NCI-H1105 (cell line): ENCODE data around the gene SIDT2.
"Not testable (repeated sequence)": the region's sequence is repeated elsewhere in the genome, so short reads cannot be mapped to it uniquely, and the experiment has no call there.

Experiments used
- DNase-seq: peaks from one replicate; lab custom pipeline; 2025; lab: John Stamatoyannopoulos, UW

The SIDT2 gene

DNA sequence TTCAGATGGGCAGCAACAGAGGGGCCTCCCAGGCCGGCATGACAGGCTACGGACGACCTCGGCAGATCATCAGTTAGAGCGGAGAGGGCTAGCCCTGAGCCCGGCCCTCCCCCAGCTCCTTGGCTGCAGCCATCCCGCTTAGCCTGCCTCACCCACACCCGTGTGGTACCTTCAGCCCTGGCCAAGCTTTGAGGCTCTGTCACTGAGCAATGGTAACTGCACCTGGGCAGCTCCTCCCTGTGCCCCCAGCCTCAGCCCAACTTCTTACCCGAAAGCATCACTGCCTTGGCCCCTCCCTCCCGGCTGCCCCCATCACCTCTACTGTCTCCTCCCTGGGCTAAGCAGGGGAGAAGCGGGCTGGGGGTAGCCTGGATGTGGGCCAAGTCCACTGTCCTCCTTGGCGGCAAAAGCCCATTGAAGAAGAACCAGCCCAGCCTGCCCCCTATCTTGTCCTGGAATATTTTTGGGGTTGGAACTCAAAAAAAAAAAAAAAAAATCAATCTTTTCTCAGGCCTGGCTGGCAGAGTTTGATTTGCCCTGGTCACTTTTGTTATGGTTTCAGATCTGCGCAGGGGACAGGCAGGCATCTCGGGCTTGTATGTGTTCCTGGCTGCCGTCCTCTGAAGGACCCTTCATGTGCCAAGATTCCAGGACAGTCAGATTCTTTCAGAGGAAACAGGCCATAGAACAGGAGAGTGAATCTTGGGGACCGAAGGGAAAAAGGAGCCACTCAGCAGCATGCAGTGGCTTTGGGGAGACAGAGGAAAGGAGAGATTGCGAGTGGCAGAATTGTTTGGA lies 25.9 kb downstream of the SIDT2 start:
- no peak for DNase-seq

- no peak for DNase-seq
Measured at GRCh38 chr11:117205211-117205818, 26.8 kb downstream of the SIDT2 start.

- not testable (repeated sequence) for DNase-seq
Measured at GRCh38 chr11:117206111-117206510, 27.6 kb downstream of the SIDT2 start.

DNA sequence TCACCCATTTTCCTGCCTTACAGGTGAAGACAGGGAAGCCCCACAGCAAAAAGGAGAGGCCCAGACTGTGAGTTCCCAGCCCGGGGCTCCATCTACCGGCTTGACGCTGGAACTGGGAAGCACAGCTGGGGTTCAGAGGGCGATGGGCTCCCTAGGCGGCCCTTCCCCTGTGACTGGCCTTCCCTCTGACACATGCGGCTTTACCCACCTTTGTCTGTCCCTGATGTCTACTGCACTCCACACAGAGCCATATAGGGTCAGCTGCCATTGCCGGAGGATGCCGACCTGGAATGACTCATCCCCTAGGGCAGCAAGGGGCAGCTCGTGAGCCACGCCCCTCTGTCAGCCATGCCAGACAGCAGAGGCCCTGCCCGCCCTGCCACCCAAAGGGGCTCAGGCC lies 28.3 kb downstream of the SIDT2 start:
- DNase-seq, result not testable (repeated sequence)

DNA sequence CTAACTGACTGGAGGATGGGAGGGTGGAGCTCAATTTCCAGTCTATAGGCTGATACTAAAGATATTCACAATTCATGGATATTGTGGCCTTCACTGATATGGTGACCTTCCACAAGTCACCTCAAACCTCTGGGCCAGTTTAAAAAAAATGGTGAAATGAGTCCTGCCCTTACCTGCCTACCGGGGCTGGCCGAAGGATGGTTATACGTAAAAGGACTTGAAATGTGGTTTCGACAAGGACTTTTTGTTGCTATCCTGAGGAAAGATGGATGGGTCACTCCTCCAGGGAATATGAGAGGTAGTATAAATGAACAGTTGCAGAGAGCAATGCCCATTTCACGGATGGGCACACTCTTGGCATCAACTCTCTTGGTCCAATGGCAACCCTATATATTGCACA lies 28.9 kb downstream of the SIDT2 start:
- DNase-seq, result not testable (repeated sequence)

- DNase-seq, result not testable (repeated sequence)
Measured at GRCh38 chr11:117208710-117209109, 30.2 kb downstream of the SIDT2 start.

GRCh38 chr11:117209351-117210125 lies 31.0 kb downstream of the SIDT2 start:
- not testable (repeated sequence) for DNase-seq

DNA sequence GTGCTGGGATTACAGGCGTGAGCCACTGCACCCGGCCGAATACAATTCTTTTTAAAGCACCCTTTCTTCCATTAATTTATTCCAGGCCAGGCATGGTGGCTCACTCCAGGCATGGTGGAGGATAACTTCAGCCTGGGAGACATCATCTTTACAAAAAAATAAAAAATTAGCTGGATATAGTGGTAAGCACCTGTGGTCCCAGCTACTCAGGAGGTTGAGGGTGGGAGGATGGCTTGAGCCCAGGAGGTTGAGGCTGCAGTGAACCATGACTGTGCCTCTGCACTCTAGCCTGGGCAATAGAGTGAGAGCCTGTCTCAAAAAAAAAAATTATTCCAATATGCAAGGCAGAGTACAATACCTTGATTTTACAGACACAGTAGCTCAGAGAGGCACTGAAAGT lies 32.1 kb downstream of the SIDT2 start:
- no peak for DNase-seq

GRCh38 chr11:117212697-117213355 lies 34.3 kb downstream of the SIDT2 start:
- no peak for DNase-seq

DNA sequence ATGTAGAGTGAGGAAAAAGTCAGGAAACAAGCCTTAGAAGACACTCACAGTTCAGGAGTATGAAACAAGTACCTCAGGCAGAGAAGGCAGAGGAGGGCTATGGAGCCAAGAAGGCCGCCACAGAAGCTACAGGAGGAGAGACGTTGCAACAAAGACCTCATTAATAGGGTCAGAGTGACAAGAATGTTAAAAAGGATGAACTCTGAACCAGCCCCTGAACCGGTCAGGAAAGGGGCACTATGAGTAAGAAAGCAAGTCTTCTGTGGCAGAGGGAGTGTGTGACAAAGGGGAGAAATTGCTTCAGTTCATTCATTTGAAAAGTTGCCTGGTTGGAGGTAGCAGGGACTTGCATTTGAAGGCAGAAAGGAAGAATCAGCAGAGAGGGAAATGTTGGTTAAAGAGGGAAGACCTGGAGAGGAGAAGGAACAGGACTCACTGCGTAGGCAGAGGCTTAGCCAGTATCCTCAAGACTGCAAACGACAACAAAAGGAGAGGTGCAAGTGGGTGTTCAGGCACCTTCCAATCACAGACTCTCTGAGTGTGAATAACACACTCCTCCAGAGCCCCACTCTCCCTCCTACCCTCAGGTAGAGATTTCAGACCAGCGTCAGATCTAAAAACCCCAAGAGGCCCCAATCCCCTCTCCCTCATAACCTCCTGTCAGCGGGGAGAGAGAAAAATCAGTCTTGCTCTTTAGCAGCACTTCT lies 36.0 kb downstream of the SIDT2 start:
- no peak for DNase-seq

- DNase-seq, result no peak
Measured at GRCh38 chr11:117217141-117218084, 38.9 kb downstream of the SIDT2 start.

DNA sequence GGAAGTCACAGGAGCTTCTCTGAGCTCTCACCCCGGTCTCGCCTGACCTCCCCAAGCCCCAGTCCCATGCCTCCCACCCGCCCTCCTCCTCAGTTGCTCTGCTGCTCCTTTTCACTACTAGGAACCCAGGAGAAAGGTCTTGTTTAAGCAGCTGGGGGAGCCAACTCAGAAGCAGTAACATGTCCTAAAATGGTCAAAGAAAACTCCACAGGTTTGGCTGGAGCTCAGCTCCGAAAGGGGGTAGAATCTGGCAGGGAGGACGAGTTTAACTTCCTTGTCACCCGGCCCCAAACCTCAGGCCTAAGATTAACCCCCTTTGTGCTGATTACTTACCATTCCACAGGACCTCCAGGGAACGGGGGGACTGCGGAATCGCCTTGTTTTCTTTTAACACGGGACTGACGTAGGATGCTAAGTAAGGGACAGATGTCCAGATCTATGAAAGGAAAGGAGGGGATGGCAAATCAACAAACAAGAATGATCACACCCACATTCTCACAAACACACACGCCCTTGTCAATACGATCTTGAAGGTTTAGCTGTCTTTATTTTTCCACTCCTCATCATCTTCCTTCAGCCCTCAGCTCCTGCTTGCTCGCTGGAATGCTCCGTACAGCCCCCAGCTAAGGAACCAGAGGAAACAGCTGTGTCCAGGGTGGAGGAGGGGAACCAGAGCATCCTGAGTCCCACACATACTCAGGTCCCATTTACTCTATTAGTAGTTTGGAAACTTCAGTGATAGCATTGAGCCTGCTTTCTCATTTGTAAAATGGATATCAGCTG lies 39.8 kb downstream of the SIDT2 start:
- no peak for DNase-seq

- no peak for DNase-seq
Measured at GRCh38 chr11:117219001-117219400, 40.5 kb downstream of the SIDT2 start.

GRCh38 chr11:117219455-117219854 lies 40.9 kb downstream of the SIDT2 start:
- no peak for DNase-seq

DNA sequence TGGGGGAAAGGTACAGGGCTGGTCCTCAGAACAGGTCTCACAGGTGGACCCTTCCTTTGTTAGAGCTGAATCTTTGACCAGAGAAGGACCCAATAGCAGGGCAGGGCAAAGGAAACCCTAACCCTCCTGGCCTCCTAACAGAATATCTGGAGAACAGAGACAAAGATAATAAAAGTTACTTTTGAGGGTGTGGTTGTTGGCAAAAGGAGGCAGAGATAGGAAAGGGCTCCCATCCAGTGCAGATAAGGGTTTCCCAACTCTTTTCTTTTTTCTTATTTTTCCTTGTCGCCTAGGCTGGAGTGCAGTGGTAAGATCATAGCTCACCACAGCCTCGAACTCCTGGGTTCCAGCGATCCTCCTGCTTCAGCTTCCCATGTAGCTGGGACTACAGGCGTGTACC lies 41.5 kb downstream of the SIDT2 start:
- no peak for DNase-seq

DNA sequence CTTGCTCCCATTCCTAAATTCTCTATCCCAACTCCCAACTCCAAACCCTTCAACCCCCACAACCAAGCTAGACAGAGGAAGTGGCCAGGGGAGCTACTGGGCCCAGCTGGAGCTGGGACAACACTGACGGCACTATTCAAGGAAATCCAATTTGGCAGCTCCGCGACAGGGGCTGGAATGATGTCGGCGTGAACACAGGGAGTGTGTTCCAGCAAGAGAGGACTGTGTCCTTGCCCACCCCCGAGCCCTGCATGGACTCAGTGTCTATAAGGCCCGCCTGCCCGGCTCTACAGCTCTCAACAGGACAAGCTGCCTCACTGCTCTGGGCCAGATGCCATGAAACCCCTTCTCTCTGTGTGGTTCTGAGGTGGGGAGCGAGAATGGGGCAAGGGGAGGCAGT lies 42.0 kb downstream of the SIDT2 start:
- no peak for DNase-seq

GRCh38 chr11:117220999-117221774 lies 42.6 kb downstream of the SIDT2 start:
- DNase-seq, result peak; percentile 9

DNA sequence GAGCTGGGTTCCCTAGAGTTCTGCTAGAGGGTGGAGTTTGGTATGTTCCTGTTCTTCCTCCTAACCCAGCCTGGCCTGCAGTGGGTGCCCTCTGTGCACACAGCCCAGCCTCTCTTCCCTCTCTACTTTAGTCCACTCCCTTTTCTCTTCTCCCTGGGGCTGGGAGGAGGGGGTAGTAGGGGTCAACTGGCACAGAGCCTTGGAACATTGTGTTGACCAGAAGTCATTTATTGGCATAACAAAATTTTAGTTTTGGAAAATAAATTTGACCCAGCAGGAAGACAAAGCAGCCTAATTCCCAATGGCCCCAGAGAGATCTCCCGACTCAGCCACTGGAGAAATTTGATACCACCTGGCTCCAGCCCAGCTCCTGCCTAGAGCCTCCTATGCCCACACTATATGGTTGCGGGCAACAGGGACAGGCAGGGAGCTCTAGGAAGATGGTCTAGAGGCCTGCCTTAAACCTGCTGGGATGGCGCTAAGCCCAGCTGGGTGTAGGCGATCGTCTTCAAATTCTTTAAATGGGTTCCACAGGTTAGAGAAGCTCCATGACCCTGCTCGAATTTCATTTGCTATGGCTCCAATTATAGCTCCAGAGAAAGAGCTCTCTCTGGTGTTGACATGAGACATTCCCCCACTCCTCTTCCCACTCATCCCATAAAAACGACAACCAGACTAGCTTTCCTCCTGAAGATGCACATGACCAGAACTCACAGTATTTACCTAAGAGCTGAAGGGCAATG lies 43.4 kb downstream of the SIDT2 start:
- DNase-seq, result peak; percentile 78
